GM18505 (cell line): ENCODE measurements around the gene KLK15.

Experiments used
- ATAC-seq: cut with Tn5 transposase; IDR thresholded peaks from one replicate; pipeline ENCODE4 v1.9.1; 2021; ENCODE audit not compliant: unreplicated experiment
- POLR2A ChIP-seq: IDR thresholded peaks from 4 replicates; pipeline ENCODE4 v1.6.1; 2011; ENCODE audit warnings: borderline replicate concordance; ENCODE audit not compliant: insufficient read depth, insufficient read length; ENCODE audit errors: extremely low read depth

The KLK15 gene

DNA sequence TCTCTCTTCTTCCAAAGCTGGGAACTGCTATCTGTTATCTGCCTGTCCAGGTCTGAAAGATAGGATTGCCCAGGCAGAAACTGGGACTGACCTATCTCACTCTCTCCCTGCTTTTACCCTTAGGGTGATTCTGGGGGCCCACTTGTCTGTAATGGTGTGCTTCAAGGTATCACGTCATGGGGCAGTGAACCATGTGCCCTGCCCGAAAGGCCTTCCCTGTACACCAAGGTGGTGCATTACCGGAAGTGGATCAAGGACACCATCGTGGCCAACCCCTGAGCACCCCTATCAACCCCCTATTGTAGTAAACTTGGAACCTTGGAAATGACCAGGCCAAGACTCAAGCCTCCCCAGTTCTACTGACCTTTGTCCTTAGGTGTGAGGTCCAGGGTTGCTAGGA lies 26.5 kb upstream of the KLK15 start:
- TF ChIP-seq POLR2A = no peak

DNA sequence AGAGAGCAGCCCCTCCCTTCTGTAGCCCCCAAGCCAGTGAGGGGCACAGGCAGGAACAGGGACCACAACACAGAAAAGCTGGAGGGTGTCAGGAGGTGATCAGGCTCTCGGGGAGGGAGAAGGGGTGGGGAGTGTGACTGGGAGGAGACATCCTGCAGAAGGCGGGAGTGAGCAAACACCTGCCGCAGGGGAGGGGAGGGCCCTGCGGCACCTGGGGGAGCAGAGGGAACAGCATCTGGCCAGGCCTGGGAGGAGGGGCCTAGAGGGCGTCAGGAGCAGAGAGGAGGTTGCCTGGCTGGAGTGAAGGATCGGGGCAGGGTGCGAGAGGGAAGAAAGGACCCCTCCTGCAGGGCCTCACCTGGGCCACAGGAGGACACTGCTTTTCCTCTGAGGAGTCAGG lies 25.5 kb upstream of the KLK15 start:
- no peak for ATAC-seq
- TF ChIP-seq POLR2A = no peak

More for the DNA sequence above, 26.5 kb upstream of the KLK15 start:
- no peak for ATAC-seq

DNA sequence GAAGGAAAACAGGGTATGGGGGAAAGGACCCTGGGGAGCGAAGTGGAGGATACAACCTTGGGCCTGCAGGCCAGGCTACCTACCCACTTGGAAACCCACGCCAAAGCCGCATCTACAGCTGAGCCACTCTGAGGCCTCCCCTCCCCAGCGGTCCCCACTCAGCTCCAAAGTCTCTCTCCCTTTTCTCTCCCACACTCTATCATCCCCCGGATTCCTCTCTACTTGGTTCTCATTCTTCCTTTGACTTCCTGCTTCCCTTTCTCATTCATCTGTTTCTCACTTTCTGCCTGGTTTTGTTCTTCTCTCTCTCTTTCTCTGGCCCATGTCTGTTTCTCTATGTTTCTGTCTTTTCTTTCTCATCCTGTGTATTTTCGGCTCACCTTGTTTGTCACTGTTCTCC lies 24.0 kb upstream of the KLK15 start:
- no peak for ATAC-seq
- no peak for TF ChIP-seq POLR2A

DNA sequence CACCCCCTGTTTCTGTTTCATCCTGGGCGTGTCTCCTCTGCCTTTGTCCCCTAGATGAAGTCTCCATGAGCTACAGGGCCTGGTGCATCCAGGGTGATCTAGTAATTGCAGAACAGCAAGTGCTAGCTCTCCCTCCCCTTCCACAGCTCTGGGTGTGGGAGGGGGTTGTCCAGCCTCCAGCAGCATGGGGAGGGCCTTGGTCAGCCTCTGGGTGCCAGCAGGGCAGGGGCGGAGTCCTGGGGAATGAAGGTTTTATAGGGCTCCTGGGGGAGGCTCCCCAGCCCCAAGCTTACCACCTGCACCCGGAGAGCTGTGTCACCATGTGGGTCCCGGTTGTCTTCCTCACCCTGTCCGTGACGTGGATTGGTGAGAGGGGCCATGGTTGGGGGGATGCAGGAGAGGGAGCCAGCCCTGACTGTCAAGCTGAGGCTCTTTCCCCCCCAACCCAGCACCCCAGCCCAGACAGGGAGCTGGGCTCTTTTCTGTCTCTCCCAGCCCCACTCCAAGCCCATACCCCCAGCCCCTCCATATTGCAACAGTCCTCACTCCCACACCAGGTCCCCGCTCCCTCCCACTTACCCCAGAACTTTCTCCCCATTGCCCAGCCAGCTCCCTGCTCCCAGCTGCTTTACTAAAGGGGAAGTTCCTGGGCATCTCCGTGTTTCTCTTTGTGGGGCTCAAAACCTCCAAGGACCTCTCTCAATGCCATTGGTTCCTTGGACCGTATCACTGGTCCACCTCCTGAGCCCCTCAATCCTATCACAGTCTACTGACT lies 21.4 kb upstream of the KLK15 start, which contains the start of gene KLK3:
Gene KLK3, plus strand, starts transcription at position 280 of the 775 bp plus-strand sequence. Its CDS starts 41 bp downstream, at position 321.
- ATAC-seq = no peak
- no peak for TF ChIP-seq POLR2A

DNA sequence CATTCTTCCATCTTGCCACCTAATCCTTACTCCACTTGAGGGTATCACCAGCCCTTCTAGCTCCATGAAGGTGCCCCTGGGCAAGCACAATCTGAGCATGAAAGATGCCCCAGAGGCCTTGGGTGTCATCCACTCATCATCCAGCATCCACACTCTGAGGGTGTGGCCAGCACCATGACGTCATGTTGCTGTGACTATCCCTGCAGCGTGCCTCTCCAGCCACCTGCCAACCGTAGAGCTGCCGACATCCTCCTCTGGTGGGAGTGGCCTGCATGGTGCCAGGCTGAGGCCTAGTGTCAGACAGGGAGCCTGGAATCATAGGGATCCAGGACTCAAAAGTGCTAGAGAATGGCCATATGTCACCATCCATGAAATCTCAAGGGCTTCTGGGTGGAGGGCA lies 18.2 kb upstream of the KLK15 start:
- no peak for ATAC-seq
- TF ChIP-seq POLR2A = no peak

DNA sequence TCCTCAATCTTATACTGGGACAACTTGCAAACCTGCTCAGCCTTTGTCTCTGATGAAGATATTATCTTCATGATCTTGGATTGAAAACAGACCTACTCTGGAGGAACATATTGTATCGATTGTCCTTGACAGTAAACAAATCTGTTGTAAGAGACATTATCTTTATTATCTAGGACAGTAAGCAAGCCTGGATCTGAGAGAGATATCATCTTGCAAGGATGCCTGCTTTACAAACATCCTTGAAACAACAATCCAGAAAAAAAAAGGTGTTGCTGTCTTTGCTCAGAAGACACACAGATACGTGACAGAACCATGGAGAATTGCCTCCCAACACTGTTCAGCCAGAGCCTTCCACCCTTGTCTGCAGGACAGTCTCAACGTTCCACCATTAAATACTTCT lies 17.4 kb upstream of the KLK15 start:
- no peak for ATAC-seq
- TF ChIP-seq POLR2A = no peak

DNA sequence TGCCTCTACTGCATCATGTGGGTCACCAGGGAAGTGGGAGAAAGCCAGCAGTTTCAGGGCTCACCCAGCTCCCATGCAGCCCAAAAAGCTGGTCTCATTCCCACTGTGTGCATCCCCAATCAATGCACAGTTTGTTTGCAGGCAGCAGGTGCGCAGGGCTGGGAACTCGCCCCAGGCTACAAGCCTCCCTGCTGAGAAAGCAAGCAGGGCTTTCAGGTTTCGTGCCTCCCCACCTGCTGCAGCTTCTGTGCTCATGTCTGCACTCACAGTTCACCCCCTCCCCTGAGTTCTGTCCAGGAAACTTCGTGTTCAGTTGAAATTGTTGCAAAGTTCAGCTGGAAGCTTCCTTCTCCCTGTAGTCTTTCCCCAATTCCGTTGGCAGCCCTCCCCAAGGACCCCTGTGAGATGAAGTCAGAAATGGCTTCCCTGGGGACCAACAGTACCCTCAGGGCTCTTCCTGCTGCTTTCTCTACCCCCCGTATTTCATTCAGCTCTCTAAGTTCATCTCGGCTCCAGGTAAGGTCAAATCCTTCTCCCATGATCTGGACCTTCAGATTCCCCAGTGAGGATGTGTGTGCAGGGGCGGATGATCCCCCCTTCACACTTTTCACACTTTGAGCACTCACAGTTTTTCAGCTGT lies 11.0 kb upstream of the KLK15 start:
- no peak for TF ChIP-seq POLR2A
- ATAC-seq = no peak

DNA sequence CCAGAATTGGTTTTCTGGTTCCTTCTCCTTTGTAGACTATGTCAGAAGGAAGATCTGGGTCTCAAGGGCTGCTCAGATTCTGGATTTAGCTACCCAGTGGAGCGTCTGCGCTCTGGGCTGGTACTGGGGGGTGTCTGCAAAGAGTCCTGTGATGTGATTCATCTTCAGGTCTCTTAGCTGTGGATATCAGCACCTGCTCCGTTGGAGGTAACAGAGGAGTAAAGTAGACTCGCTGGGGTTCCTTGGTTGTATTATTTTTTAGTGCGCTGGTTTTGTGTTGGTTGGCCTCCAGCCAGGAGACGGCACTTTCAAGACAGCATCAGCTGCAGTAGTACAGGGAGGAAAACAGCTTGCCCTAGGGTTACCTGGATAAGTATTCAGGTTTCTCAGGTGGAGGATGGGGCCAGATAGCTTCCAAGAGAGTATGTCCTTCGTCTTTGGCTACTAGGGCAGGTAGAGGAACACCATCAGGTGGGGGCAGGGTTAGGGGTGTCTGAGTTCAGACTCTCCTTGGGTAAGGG lies 10.4 kb upstream of the KLK15 start:
- ATAC-seq = no peak
- TF ChIP-seq POLR2A = no peak

DNA sequence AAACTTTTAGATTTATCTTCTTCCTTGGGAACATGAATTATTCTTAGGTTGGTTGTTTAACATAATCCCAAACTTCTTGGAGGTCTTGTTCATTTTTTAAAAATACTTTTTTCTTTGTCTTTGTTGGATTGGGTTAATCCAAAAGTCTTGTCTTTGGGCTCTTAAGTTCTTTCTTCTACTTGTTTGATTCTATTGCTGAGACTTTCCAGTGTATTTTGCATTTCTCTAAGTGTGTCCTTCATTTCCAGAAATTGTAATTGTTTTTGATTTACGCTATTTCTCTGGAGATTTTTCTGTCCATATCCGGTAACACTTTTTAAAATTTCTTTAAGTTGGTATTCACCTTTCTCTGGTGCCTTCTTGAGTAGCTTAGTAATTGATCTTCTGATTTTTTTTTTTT lies 9.8 kb upstream of the KLK15 start:
- TF ChIP-seq POLR2A = no peak
- ATAC-seq = no peak

DNA sequence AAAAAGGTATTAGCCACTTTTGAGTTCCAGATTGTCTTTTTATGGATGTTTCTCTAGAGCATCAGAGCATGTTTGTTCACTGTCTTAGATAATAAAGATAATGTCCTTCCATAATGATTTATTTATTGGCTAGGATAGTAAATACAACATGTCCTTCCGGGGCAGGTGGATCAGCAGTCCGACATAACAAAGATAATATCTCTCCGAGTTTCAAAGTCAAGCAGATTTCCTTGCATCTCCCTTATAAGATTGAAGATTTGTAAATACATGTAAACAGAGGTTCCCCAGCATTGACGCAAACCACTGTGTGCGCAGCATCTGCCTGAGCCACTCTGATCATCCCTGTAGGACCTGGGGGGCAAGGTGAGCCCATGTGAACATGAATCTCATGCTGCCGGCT lies 8.8 kb upstream of the KLK15 start:
- no peak for ATAC-seq
- TF ChIP-seq POLR2A = no peak

DNA sequence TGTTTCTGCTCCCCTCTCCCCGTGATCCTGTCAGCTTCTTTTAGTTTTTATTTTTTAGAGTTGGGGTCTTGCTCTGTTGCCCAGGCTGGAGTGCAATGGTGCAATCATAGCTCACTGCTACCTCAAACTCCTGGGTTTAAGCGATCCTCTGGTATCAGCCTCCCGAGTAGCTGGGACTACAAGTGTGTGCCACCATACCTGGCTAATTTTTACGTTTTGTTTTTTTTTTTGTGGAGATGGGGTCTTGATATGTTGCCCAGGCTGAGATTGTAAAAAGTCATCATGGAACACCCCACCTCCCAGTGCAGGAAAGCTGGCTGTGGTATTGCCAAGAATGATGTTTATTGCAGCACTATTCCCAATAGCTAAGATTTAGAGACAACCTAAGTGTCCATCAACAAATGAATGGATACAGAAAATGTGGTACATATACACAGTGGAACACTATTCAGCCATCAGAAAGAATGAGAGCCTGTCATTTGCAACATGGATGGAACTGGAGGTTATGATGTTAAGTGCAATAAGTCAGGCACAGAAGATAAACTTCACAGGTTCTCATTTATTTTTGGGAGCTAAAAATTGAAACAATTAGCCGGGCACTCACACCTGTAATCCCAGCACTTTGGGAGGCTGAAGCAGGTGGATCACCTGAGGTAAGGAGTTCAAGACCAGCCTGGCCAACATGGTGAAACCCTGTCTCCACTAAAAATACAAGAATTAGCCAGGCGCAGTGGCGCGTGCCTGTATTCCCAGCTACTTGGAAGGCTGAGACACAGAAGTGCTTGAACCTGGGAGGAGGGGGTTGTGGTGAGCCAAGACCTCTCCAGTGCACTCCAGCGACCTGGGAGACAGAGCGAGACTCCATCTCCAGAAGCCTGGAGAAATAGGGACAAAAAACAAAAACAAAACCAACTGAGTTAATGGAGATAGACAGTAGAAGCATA lies 6.6 kb upstream of the KLK15 start:
- ATAC-seq = no peak
- no peak for TF ChIP-seq POLR2A

DNA sequence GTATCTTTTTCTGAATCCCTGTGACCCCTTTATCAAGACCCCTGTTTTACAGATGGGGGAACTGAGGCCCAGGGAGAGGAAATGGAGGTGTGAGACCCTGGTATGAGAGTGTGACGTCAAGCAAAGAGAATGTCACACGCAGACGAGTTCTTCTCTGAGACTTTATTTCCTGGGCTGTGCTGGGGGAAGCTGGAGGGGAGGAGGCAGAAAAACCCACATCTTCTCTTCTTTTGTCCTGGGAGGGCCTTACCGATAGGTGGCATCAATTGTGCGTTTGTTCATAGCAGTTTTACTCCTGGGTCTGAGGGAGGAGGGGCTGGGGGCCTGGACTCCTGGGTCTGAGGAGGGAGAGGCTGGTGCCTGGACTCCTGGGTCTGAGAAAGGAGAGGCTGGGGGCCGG lies 4.9 kb upstream of the KLK15 start:
- no peak for ATAC-seq
- TF ChIP-seq POLR2A = no peak

DNA sequence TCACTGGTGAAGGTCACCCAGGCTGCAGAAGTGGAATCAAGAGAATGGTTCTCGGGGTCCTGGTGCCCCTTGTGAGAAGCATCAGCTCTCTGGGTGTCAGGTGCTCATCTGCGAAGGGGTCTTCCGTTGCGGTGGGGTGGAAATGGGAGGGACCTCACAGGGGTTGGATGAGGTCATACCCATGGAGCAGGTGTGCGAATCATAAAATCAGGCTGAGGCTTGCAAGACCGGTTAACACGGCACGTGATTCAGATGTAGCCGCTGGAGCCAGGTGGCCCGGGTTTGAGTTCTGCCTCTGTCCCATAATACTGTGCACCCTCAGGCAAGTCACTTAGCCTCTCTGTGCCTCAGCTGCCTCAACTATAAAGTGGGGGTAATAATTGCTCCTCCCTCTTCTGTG lies 3.9 kb upstream of the KLK15 start:
- TF ChIP-seq POLR2A = no peak
- ATAC-seq = no peak
